ENCODE results near the gene TLL2.

Gene TLL2

GRCh38 chr10:96389785-96390184 lies 123.9 kb downstream of the TLL2 start:
- TF ChIP-seq CTCF (IDR thresholded peaks at IDR 0.05; ENCODE audit: low read depth, low read length): no peak
- no peak overlapping the region for H3K4me3 ChIP-seq (ENCODE audit: low read depth, low read length)

- no peak for TF ChIP-seq CTCF (IDR thresholded peaks at IDR 0.05; ENCODE audit: low read depth, low read length)
- H3K4me3 ChIP-seq (ENCODE audit: low read depth, low read length): no peak overlapping the region
Measured at GRCh38 chr10:96387601-96388000, 126.1 kb downstream of the TLL2 start.

- no peak overlapping the region for H3K4me3 ChIP-seq (ENCODE audit: low read depth, low read length)
- TF ChIP-seq CTCF (IDR thresholded peaks at IDR 0.05; ENCODE audit: low read depth, low read length): no peak
Measured at GRCh38 chr10:96387161-96387560, 126.6 kb downstream of the TLL2 start.

GRCh38 chr10:96384506-96384905 lies 129.2 kb downstream of the TLL2 start:
- no peak overlapping the region for H3K4me3 ChIP-seq (ENCODE audit: low read depth, low read length)
- TF ChIP-seq CTCF (IDR thresholded peaks at IDR 0.05; ENCODE audit: low read depth, low read length): no peak

GRCh38 chr10:96380821-96381220 lies 132.9 kb downstream of the TLL2 start:
- TF ChIP-seq CTCF (IDR thresholded peaks at IDR 0.05; ENCODE audit: low read depth, low read length): no peak

GRCh38 chr10:96379758-96380157 lies 134.0 kb downstream of the TLL2 start:
- TF ChIP-seq CTCF (IDR thresholded peaks at IDR 0.05; ENCODE audit: low read depth, low read length): no peak
- no peak overlapping the region for H3K4me3 ChIP-seq (ENCODE audit: low read depth, low read length)

More at GRCh38 chr10:96380821-96381220, 132.9 kb downstream of the TLL2 start:
- no peak overlapping the region for H3K4me3 ChIP-seq (ENCODE audit: low read depth, low read length)

- no peak overlapping the region for H3K4me3 ChIP-seq (ENCODE audit: low read depth, low read length)
- no peak for TF ChIP-seq CTCF (IDR thresholded peaks at IDR 0.05; ENCODE audit: low read depth, low read length)
Measured at GRCh38 chr10:96378741-96379140, 135.0 kb downstream of the TLL2 start.

All from WI38 (cell line).